ENCODE measurements around the gene MYOF.

- TF ChIP-seq, protein P1, sequence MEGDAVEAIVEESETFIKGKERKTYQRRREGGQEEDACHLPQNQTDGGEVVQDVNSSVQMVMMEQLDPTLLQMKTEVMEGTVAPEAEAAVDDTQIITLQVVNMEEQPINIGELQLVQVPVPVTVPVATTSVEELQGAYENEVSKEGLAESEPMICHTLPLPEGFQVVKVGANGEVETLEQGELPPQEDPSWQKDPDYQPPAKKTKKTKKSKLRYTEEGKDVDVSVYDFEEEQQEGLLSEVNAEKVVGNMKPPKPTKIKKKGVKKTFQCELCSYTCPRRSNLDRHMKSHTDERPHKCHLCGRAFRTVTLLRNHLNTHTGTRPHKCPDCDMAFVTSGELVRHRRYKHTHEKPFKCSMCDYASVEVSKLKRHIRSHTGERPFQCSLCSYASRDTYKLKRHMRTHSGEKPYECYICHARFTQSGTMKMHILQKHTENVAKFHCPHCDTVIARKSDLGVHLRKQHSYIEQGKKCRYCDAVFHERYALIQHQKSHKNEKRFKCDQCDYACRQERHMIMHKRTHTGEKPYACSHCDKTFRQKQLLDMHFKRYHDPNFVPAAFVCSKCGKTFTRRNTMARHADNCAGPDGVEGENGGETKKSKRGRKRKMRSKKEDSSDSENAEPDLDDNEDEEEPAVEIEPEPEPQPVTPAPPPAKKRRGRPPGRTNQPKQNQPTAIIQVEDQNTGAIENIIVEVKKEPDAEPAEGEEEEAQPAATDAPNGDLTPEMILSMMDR (IDR thresholded peaks at IDR 0.05): no peak
- TF ChIP-seq POLR2A (IDR thresholded peaks at IDR 0.05) (no peak), EP300 (IDR thresholded peaks at IDR 0.05) (no peak), POLR2AphosphoS5 (IDR thresholded peaks at IDR 0.05) (no peak)
Observed at GRCh38 chr10:93513091-93513490, 31.0 kb upstream of the MYOF start.

Data from stomach (tissue), 4 donors.